Stimulated activated CD4-positive, alpha-beta T cell treated with anti-CD3 and anti-CD28 coated beads, Interleukin-15, amount 100 ng/mL, for 24 hours (primary cell): ENCODE results near the gene STRN3.
"Not testable (repeated sequence)": the region's sequence is repeated elsewhere in the genome, so short reads cannot be mapped to it uniquely, and the experiment has no call there.

Experiments
- DNase-seq: peaks from one replicate; pipeline ENCODE4 v3.0.0-alpha.2; 2020

Gene STRN3

GRCh38 chr14:30999038-30999773 lies 27.0 kb downstream of the STRN3 start:
- DNase-seq = no peak

- DNase-seq = no peak
Measured at GRCh38 chr14:30998100-30998706, 28.0 kb downstream of the STRN3 start.

- DNase-seq = no peak
Measured at GRCh38 chr14:30996892-30997659, 29.1 kb downstream of the STRN3 start.

- no peak for DNase-seq
Measured at GRCh38 chr14:30995689-30996088, 30.5 kb downstream of the STRN3 start.

GRCh38 chr14:30994681-30995620 lies 31.2 kb downstream of the STRN3 start:
- no peak for DNase-seq

GRCh38 chr14:30993071-30993470 lies 33.1 kb downstream of the STRN3 start:
- no peak for DNase-seq

GRCh38 chr14:30991408-30991807 lies 34.8 kb downstream of the STRN3 start:
- DNase-seq = no peak

GRCh38 chr14:30990770-30991169 lies 35.4 kb downstream of the STRN3 start:
- no peak for DNase-seq

- no peak for DNase-seq
Measured at GRCh38 chr14:30988509-30988908, 37.7 kb downstream of the STRN3 start.

GRCh38 chr14:30985796-30986195 lies 40.4 kb downstream of the STRN3 start:
- no peak for DNase-seq

- no peak for DNase-seq
Measured at GRCh38 chr14:30983858-30984257, 42.3 kb downstream of the STRN3 start.

- DNase-seq = no peak
Measured at GRCh38 chr14:30982533-30982932, 43.6 kb downstream of the STRN3 start.

- no peak for DNase-seq
Measured at GRCh38 chr14:30980980-30981379, 45.2 kb downstream of the STRN3 start.

GRCh38 chr14:30980106-30980704 lies 46.0 kb downstream of the STRN3 start:
- peak; percentile 30 for DNase-seq

GRCh38 chr14:30977752-30978151 lies 48.4 kb downstream of the STRN3 start:
- DNase-seq = no peak

- no peak for DNase-seq
Measured at GRCh38 chr14:30974628-30975027, 51.6 kb downstream of the STRN3 start.

GRCh38 chr14:30972882-30973582 lies 53.1 kb downstream of the STRN3 start:
- no peak for DNase-seq

- DNase-seq = not testable (repeated sequence)
Measured at GRCh38 chr14:30972036-30972732, 54.0 kb downstream of the STRN3 start.

- DNase-seq = no peak
Measured at GRCh38 chr14:30971586-30971985, 54.6 kb downstream of the STRN3 start.

- DNase-seq = peak; percentile 66
Measured at GRCh38 chr14:30969796-30970195, 56.4 kb downstream of the STRN3 start.
